ENCODE data around the gene IL19.

GRCh38 chr1:206738370-206739366, 31.9 kb upstream of the IL19 start:
- TF ChIP-seq REST (IDR thresholded peaks at IDR 0.05) (no peak), MAX (IDR thresholded peaks at IDR 0.05) (no peak), RXRA (IDR thresholded peaks at IDR 0.05) (no peak), CTCF (IDR thresholded peaks at IDR 0.05; ENCODE audit: low read depth, low read length, missing input control) (no peak), TAF1 (conservative IDR thresholded peaks at IDR 0.05) (no peak), ZBTB33 (IDR thresholded peaks at IDR 0.05) (no peak), EGR1 (IDR thresholded peaks at IDR 0.05; ENCODE audit: low read depth in 2 of 2) (no peak), GABPA (IDR thresholded peaks at IDR 0.05 in 1 of 2, conservative IDR thresholded peaks at IDR 0.05 in 1 of 2) (no peak), YY1 (IDR thresholded peaks at IDR 0.05) (no peak), SP1 (IDR thresholded peaks at IDR 0.05) (no peak), RAD21 (IDR thresholded peaks at IDR 0.05) (peak in 1 of 2 donors; percentile 30), ATF3 (IDR thresholded peaks at IDR 0.05) (no peak), NR2F2 (IDR thresholded peaks at IDR 0.05) (no peak), JUND (IDR thresholded peaks at IDR 0.05) (no peak)

All from liver (tissue), 3 donors.